GM18861 (cell line): ENCODE results near the gene IMPA2.
"Not testable (repeated sequence)": the region's sequence is repeated elsewhere in the genome, so short reads cannot be mapped to it uniquely, and the experiment has no call there.

Experiments used
- ATAC-seq: cut with Tn5 transposase; IDR thresholded peaks from one replicate; pipeline ENCODE4 v1.9.1; 2021; ENCODE audit not compliant: unreplicated experiment

IMPA2 gene

DNA sequence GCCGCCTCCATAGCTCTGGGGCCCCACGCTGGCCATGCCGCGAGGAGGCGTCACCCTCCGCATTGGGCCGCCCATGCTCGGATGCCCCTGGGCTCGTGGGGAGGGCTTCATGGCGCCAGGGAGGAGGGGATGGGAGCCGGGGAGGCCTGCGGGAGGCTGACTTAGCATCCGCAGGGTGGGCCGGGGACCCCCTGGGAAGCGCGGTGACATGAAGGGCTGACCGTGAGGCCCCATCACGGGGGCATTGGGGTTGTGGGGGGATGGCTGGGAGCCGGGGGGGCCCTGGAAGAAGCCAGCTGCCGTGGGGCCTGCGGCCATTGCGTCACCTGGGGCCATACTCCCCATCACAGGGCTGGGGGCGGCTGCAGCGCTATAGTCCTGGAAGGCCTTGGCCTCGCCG, 86.4 kb downstream of the IMPA2 start:
- no peak for ATAC-seq

DNA sequence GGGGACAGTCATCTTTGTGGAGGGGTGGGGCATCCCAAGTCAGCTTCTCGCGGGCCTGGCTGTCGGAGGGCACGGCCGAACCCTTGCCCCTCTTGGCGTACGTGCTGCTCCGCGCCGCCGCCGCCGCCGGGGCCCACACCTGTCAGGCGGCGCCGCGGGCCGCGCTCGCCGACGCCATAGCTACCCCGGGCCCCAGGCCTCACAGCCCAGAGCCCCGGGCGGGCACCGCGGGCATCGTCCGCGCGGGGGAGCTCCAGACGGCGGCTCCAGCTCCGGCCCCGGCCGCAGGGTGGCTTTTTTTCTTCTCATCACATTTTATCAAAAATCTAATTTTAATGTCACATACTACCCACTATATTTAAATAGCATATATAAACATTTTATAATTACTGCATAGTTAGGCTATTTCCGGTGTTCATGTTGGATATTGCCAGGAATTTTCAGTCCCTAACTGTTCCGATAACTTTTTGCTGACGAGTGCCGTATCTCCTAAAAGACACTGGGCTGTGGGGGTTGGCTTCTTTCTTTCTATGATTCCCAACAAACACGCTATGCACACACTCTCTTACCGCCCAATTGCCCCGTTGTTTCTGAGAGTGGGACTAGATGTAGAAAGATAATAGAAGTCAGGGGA, 87.1 kb downstream of the IMPA2 start:
- ATAC-seq: not testable (repeated sequence)

- ATAC-seq: no peak
Measured at GRCh38 chr18:12068950-12069320, 87.6 kb downstream of the IMPA2 start.

GRCh38 chr18:12071066-12071465, 89.8 kb downstream of the IMPA2 start:
- not testable (repeated sequence) for ATAC-seq

DNA sequence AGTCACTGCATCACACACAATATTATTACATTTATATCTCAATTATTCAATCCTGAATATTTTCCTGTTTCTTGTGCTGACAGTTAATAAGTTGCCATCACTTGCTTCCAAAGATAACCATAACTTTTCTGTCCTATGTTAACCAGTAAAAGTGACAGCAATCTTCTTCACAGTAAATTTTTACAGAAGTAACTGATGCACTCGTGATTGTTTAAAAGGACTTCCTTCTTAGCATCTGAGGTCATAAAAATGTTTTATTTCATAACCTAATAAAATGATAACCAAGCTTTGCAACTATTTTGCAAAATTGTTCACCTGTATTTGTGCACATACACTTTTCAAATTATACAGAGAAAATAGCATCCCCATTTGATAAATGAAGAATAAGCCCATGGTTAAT, 91.7 kb downstream of the IMPA2 start:
- ATAC-seq: no peak

DNA sequence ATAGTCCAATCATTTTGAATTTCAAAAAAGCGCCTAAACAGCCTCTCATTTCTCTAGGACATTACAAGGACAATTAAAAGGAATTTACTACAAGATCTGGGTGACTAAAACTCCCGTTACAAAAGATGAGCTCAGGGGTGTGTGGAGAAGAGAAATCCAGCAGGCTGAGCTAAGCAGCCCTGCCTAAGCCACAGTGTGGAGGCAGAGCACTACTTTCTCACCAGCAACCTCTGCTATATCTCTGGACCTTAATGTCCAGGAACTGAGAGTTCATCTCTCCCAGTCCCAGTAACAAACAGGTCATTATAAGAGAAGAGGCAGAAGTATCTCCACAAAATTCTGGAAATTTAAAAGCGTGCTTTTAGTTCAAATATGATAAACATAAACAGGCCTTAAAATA, 93.4 kb downstream of the IMPA2 start:
- no peak for ATAC-seq

DNA sequence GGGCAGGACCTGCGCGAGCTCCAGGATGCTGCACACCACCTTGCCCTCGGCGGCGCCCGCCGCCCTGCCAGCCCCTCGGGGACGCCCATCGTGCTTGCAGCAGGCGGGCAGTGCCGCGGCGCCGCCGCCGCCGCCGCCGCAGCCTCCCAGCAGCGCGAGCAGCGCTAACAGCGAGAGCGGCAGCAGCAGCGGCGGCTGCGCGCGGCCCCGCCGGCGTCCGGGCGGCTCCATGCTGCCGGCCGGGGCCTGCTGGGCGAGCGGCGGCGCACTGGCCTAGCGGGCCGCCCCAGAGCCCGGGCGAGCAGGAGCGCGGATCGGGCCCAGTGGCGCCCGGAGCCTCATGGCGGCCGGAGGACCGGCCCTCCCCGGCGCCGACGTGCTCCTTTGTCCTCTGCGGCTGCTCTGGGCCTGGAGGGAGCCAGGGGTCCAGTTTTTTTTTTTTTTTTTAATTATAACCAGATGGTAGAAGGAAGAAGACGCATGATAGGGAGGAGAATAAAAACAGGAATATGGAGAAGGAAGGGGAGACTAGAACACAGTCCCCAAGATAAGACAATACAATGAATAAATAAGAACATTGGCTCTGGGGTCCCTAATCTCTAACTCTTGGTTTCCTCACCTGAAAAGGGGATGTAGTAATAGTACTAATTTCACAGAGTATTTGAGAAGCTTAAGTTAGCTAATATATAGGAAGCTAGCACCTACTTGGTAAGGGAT, 95.3 kb downstream of the IMPA2 start:
- ATAC-seq: no peak

- ATAC-seq: not testable (repeated sequence)
Measured at GRCh38 chr18:12077994-12078393, 96.7 kb downstream of the IMPA2 start.

DNA sequence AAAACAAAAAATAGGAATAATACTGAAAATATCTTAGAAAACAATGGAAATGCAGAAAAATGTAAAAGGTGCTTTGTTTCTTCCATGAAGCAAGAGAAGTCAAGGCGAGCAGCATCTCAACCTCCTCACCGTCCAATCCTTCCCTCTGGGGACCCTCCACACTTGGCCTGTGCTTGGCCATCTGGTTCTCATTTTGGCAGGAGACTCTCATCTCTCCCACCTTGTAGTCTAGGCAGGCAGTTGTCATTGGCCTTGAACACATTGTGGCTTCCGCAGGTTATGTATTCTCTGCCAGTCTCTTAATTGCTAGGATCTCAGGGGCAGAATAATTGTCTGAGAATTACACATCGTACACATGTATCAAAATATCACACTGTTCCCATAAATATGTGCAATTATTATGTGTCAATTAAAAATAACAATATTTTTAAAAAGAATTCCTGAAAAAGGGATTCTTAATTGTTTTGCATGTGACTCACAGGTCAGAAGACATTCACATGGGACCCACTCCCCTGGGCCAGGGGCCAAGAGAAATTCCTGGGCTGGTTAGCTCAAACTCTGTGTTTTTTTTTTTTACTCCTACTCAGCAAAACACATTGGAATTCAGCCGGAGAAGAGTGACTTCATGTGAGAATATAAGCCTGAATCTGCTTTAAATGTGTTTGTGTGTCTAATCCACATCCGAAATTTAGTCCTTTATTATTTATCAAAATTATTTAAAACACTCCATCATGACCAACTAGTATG, 98.4 kb downstream of the IMPA2 start:
- no peak for ATAC-seq
